Measurements from ENCODE around the gene FAM240A. TPM values are rescaled to one million over a fixed set of nuclear protein-coding genes. Genes with fewer than 3 reads are reported as not detected.

The FAM240A gene
- total and polyA plus RNA-seq, 10 of the 15 experiments (the other 5 are each of a cell fraction or from before 2014, with no cell fraction given): not detected

- ChIA-PET CTCF (interaction anchor here (1.4 kb wide), 1 partner anchor 36 kb away, joined by 3 read pairs; no protein-coding TSS in a partner anchor), POLR2A (no interaction called here), RAD21 (ENCODE audit: unreplicated experiment) (no interaction called here), SMC1A (ENCODE audit: uncharacterized antibody, unreplicated experiment) (no interaction called here)
- no peaks in the 10 kb centered on the region for H3K4me1 ChIP-seq (ENCODE audit: control insufficient read depth, insufficient read depth, low read length)
- H3K36me3 ChIP-seq (ENCODE audit: control insufficient read depth in 2 of 2, insufficient read depth in 2 of 2, low read length in 1 of 2): no peaks in the 10 kb centered on the region
- FAIRE-seq (no peak), ATAC-seq (no peak), DNase-seq (ENCODE audit: low read depth, low spot score) (no peak)
- no peaks in the 10 kb centered on the region for H3K9me3 ChIP-seq (replicated peaks; ENCODE audit: control insufficient read depth, insufficient read depth, low read length)
- no peak overlapping the region for H3K4me3 ChIP-seq
- H2AFZ ChIP-seq (ENCODE audit: control insufficient read depth, low read depth, low read length): no peak overlapping the region
- H4K20me1 ChIP-seq (ENCODE audit: control insufficient read depth, insufficient read depth): no peaks in the 10 kb centered on the region
- peaks cover 0 to 5% of the 10 kb centered on the region in 2 experiments; a peak in 1 of 4 replicates for H3K27me3 ChIP-seq (replicated peaks in 1 of 2; ENCODE audit: control insufficient read depth in 2 of 2, insufficient read depth in 2 of 2, low read length in 1 of 2)
- intact Hi-C loops (cut with micrococcal nuclease; ENCODE audit: unreplicated experiment) (no loop called here), in situ Hi-C loops (cut with MboI) (no loop called here)
- no peak overlapping the region for H3K27ac ChIP-seq (ENCODE audit: control insufficient read depth, insufficient read depth)
- no peaks in the 10 kb centered on the region for H3K79me2 ChIP-seq (ENCODE audit: control insufficient read depth, insufficient read depth, low read length)
- BruUV-seq (replicated peaks): no TSS peak
- no peak for TF ChIP-seq BACH1 (IDR thresholded peaks at IDR 0.05; ENCODE audit: borderline replicate concordance)
- TF ChIP-seq REST (IDR thresholded peaks at IDR 0.05; ENCODE audit: low read depth, low read length): no peak
- no peak for TF ChIP-seq TCF7 (IDR thresholded peaks at IDR 0.05; ENCODE audit: borderline replicate concordance)
- TF ChIP-seq EP300 (IDR thresholded peaks at IDR 0.05; ENCODE audit: borderline replicate concordance in 1 of 2, control insufficient read depth in 1 of 2, low read depth in 2 of 2, low read length in 2 of 2): no peak
- no peak for TF ChIP-seq RELA (IDR thresholded peaks at IDR 0.05; ENCODE audit: borderline replicate concordance, partially characterized antibody)
- no peak for TF ChIP-seq IRF3 (IDR thresholded peaks at IDR 0.05)
- H3K4me2 ChIP-seq (ENCODE audit: control insufficient read depth, insufficient read depth): no peak overlapping the region
- H3K9ac ChIP-seq (ENCODE audit: control insufficient read depth, insufficient read depth, low read length): no peak overlapping the region
Measured at GRCh38 chr3:46593979-46594378, 18.3 kb upstream of the FAM240A start.

All from GM12878 (cell line).